ENCODE measurements around the gene F2RL1.
"Not testable (repeated sequence)": the region's sequence is repeated elsewhere in the genome, so short reads cannot be mapped to it uniquely, and the experiment has no call there.

F2RL1 gene, protein sequence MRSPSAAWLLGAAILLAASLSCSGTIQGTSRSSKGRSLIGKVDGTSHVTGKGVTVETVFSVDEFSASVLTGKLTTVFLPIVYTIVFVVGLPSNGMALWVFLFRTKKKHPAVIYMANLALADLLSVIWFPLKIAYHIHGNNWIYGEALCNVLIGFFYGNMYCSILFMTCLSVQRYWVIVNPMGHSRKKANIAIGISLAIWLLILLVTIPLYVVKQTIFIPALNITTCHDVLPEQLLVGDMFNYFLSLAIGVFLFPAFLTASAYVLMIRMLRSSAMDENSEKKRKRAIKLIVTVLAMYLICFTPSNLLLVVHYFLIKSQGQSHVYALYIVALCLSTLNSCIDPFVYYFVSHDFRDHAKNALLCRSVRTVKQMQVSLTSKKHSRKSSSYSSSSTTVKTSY

DNA sequence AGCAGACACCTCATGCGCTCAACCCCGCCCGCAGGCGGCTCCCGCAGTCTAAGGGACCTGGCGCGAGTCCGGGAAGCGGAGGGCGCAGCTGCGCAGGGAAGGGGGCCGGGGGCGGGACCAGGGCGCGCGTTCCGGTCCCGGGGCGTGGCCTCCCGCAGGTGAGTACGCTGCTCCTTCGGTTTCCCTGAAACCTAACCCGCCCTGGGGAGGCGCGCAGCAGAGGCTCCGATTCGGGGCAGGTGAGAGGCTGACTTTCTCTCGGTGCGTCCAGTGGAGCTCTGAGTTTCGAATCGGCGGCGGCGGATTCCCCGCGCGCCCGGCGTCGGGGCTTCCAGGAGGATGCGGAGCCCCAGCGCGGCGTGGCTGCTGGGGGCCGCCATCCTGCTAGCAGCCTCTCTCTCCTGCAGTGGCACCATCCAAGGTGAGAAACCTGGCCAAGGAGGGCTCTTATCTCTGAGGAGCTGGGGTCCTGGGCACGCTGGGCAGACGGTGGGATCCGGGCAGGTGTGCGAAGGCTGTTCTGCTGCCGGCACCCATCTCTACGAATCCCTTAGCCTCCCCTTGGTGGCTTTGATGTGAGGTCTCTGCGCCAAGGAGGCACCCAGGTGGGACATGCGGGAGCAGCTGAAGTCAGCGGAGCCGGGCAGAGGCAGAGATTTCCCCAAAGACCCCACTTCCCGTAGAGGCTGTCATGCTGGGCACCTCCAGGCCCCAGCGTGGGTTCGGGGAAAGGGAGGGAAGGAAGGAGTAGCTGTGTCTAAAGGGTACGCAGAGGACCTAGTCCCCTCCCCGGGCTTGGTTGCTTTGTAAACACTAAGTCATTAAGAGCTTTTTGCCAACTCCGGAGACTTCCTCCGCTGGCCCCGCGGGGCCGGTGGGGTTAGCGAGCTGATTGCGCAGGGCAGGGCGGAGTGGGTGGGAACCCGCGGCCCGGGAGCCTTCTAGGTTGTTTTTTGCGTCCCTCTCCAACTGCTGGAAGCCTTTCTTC lies at the start of gene F2RL1:
Gene F2RL1, plus strand, starts transcription at position 187 of the 988 bp plus-strand sequence. Its CDS starts 153 bp downstream, at position 340.
- peak; percentile 63 for DNase-seq

DNA sequence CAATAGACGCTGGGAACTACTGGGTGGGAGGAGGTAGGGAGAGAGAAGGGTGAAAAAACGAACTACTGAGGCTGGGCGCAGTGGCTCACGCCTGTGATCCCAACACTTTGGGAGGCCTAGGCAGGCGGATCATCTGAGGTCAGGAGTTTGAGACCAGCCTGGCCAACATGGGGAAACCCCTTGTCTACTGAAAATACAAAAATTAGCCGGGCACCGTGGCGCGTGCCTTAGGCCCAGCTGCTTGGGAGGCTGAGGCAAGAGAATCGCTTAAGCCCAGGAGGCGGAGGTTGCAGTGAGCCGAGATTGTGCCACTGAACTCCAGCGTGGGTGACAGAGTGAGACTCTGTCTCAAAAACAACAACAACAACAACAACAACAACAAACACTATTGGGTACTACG lies 47.8 kb upstream of the F2RL1 start:
- not testable (repeated sequence) for DNase-seq

DNA sequence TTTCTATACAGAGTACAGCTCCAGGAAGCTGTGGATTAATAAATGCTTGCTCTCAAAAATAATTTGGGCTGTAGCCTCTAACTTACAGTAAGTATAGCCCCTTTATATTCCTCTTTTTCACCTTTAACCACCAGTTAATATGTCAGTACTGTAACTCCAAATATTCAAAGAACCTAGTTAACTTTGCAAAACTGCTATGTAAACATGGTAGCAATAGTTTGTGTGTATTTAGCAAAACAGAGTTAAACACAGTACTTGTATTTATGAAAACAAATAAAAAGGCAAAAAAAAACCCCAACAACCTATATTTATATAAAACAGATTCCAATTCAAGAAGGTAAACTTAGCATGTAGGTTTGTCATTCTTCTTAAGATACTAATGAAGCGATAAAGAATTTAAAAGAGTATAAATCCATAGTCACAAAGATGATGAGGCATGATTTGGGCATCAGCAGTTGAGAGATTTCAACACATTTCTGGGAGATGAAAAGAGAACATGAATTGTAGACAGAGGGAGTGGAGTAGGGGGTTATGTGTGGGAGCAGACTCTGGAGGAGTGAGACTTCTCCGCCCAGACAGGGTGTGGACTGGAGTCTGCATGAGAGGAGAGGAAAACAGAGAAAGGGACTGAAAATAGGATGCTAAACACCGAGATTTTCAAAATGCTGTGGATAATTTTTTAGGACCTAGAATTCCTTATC lies 47.0 kb upstream of the F2RL1 start:
- DNase-seq: no peak

DNA sequence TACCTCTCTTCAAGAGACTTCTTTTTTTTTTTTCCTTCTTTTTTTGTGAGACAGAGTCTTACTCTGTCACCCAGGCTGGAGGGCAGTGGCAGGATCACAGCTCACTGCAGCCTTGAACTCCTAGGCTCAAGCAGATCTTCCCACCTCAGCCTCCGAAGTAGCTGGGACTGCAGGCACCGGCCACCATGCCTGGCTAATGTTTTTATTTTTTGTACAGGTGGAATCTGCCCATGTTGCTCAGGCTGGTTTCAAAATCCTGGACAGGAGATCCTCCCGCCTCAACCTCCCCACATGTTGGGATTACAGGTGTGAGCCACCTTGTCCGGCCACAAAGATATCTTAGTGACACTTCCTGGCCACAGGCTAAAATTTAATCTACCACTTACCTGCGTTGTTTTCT lies 42.9 kb upstream of the F2RL1 start:
- DNase-seq: no peak

DNA sequence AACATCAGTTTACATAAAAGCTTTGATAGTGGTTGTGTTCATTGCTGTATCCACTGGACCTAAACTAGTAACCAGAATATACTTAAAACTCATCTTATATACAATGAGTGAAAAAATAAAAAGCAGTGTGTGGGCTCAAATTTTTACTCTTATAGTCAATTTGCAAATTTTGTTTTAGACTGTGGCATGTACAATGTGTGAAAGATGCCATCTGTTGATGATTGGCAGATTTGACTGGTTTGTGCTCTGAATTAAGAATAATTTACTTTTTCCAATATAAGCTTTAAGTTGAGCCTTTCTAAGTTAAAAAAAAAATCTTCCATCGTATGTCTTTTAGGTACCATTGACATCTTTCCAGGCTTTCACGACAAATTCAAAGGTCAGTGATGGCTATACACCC lies 42.4 kb upstream of the F2RL1 start:
- DNase-seq: no peak

DNA sequence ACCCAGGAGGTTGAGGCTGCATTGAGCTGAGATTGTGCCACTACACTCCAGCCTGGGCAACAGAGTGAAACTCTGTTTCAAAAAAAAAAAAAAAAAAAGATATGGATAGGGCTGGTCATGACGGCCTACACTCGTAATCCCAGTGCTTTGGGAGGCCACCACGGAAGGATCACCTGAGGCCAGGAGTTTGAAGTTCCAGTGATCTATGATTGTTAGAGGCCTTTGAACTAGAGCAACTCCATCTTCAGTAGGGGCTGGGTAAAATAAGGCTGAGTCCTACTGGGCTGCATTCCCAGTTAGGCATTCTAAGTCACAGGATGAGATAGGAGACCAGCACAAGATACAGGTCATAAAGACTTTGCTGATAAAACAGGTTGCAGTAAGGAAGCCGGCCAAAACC lies 38.2 kb upstream of the F2RL1 start:
- DNase-seq: not testable (repeated sequence)

DNA sequence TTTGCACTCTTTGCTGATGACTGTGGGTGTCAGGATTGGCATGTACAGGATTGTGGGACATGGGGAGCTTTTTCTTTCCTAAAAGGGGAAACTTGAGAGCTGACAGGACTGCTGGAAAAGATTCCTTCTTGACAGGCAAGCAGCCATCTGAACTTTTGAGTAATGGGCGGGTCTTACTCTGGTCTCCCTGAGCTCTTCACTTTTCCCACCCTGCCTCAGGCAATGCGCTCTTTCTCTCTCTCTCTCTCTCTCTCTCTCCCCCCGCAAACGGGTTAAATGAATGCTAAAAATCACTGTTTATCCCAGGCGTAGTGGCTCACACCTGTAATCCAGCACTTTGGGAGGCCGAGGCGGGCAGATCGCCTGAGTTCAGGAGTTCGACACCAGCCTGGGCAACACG lies 37.1 kb upstream of the F2RL1 start:
- DNase-seq: no peak

DNA sequence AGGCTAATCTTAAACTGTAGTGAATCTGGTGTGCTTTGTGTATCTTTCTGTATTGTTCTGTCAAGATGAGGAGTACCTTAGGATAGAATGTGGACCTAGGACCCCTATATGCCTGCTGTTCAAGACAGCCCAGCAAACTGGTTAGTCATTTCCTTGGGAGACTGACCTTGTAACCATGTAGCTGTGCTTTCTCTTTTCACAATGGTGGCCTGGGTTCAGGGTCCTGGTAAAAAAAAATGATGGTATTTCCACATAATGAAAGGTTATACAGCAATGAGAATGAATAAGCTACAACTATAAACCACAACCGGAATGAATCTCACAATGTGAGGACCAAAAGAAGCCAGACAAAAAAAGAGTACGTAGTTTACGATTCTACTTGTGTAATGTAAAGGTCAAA lies 36.4 kb upstream of the F2RL1 start:
- DNase-seq: no peak

DNA sequence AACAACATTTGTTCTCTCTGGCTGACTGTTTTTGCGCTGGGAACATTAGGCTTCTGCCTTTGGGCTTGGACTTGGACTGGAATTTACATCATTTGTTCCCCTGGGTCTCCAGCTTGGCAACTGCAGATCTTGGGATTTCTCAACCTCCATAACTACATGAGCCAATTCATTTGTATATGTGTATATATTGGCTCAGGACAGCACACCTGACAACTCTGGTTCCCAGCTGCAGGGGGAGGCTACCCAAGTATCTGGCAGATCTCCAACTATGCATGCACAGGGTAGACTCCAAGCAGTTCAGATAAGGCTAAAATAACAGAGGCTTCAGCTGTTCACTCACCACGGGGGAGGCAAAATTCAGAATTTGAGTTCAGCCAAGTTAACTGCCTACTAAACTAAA lies 31.6 kb upstream of the F2RL1 start:
- DNase-seq: no peak

DNA sequence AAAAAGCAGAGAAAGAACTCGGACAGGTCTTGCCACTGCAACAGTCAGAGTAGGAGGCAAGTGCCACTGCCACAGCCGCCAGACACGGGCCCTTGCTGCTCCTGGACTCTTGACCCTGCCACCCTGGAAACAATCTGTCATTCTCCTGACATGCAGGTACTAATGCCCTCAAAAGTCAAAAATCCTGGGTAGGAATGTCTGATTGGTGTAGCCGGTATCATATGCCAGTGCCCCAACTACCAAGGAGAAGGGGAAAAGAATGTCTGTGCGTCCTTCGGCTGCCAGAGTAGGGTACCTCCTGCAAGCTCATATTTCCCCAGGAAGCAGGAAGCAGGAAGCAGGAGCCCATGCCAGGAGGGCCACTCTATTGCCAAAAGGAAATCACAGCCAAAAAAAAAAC lies 30.5 kb upstream of the F2RL1 start:
- DNase-seq: no peak

DNA sequence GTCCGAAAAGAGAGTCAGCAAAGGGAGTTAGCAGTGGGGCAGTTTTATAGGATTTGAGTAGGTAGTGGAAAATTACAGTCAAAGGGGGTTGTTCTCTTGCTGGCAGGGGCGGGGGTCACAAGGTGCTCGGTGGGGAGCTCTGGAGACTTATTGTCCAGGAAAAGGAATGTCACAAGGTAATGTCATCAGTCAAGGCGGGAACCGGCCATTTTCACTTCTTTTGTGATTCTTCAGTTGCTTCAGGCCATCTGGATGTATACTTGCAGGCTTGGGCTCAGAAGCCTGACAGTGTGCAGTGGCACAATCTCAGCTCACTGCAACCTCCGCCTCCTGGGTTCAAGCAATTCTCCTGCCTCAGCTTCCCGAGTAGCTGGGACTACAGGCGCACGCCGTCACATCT lies 29.6 kb upstream of the F2RL1 start:
- not testable (repeated sequence) for DNase-seq

DNA sequence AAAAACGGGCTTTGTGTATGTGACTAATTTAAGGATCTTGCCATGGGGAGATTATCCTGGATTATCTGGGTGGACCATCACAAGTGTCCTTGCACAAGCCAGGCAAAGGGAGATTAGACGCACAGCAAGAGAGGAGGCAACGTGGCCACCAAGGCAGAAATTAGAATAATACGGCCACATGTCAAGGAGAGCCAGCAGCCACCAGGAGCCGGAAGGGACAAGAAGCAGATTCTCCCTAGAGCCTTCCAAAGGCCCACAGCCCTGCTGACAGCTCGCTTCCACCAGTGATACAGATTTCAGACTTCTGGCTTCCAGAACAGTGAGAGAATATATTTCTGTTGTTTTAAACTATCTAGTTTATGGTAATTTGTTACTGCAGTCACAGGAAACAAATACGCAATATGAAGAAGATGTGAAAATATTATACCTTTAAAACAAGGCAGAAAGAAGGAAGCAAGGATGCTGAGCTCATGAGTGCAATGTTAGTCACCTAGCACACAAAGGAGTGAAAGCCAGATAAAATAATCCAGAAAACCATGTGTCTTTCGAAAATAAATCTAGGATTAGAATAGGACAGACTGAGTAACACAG lies 28.7 kb upstream of the F2RL1 start:
- no peak for DNase-seq

DNA sequence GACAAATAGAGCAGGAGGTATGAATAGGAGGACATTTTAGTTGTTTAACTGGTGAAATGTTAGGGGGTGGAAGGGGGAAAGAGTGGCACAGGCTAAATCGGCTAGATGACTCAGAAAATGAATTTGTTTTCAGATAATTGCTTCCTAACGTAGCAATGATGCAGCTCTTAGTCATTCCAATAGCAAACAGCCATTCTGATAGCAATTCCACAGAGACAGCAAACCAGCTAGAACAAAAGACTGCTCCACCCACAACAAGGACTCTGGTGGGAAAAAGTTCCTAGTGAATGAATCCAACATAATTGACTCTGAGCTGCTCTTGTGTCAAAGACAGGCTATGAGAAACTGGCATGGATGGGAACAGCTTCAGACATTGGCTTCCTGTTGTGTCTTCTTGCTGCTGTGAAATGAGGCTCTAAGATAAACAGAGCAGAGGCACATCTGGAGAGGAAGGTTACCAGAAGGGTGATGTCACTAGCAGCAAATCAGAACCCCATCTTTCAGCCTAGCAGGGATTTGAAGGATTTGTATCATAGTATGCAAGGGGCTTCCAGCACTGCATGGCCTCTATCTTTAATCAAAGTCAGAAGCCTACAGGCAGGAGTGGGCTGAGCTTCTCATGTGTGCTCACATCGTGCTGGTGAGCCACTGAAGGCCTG lies 28.1 kb upstream of the F2RL1 start:
- no peak for DNase-seq

DNA sequence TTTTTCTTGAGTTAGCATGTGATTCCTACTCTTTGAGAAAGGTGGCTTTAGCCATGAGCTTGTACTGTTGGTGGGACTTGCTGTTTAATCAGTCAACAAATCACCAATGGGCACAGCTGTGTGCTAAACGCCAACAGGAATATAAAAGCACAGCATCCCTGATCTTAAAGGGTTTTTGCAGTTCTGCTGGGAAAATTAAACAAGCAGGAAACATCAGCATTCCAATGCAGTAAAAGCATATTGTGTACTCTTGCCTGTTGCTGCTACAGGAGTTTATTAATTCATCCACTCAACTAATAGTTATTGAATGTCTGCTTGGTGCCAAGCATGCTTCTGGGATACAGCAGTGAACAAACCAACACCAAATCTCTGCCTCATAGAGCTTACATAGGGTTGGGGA lies 27.4 kb upstream of the F2RL1 start:
- DNase-seq: no peak

DNA sequence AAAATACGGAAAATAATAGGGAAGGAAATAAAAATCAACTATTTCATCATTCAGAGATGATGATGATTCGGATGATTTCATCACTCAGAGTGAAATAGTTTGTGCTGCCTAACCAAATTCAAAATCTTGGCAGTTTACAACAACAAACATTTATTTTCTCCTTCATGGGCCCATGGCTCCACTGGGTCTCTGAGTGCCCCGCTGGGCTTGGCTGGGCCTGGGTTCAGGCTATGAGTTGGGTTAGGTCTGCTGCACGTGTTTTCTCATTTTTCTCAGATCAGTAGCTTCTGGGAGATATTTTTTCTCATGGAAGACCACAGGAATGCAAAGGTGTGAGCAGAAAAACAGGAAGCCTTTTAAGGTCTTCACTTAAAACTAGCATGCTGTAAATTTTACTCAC lies 24.0 kb upstream of the F2RL1 start:
- no peak for DNase-seq

DNA sequence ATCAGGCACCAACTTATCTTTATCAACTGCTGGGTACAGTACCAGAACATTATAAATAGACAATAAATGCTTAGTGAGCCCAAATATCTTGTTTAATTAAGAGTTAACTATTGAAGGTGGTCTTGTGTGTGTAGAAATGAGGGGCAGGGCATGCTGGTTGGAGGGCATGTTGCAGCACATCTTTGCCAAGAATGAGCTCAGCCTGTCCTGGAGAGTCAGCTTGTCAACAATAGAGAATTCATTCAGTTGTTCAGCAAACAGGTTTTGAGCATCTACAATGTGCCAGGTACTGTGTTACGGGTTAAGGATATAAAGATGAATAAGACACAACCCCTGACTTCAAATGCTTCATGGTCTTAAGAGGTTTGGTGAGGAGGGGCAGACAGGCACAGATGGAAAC lies 19.2 kb upstream of the F2RL1 start:
- no peak for DNase-seq

DNA sequence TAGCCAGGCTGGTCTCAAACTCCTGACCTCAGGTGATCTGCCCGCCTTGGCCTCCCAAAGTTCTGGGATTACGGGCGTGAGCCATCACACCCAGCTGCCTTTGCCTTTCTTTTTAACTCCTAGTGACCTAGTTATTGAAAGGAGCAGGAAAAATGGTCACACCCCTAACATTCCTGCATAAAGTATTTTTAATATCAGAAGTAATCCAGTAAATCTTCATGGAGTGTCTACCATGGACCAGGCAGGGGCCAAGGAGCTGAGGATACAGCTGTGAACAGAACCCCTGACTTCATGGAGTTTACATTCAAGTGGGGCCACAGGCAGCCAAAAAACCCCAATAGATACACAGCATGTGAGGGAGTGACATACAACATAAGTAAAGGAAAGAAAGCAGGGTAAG lies 18.3 kb upstream of the F2RL1 start:
- DNase-seq: no peak

DNA sequence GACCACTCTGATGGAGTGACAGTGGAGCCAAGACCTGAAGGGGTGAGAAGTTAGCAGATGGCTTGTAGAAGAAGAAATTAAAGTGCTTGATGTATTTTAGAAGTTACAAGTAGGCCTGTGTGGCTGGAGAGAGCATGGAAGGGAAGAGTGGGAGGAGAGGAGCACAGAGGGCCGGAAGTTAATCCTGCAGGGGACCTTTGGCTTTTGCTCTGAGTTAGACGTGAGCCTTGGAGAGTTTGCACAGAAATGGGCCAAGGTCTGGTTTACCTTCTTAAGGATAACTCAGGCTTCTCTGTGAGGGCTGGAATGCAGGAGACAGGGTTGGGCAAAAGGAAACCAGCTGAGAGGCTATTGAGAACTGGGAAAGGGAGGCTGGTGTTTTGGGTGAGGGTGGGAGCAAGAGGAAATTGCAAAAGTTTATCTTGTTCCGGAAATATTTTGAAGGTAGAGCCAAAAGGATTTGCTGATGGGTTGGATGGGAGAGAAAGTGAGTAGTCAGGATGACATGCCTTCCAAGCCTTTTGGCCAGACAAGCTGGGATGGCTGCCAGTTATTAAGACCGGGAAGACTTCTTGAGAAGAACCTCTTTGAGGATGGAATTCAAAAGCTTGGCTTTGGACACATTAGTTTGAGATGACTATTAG lies 17.5 kb upstream of the F2RL1 start:
- no peak for DNase-seq

DNA sequence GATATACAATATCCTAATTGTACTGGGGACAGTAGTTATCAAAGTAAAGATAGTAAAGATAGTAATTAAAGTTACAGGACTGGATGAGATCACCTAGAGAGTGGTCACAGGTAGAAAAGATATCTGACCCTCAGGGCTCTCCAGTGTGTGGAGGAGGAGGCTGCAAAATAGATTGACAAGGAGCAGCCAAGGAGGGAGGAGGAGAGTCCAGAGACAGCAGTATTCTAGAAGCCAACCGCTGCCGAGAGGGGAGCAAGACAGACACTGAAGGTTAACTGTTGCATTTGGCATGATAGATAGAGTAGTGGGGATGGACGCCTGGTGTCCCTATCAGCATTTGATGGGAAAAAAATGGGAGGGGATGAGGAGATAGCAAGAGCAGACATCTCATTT lies 17.0 kb upstream of the F2RL1 start:
- DNase-seq: no peak

DNA sequence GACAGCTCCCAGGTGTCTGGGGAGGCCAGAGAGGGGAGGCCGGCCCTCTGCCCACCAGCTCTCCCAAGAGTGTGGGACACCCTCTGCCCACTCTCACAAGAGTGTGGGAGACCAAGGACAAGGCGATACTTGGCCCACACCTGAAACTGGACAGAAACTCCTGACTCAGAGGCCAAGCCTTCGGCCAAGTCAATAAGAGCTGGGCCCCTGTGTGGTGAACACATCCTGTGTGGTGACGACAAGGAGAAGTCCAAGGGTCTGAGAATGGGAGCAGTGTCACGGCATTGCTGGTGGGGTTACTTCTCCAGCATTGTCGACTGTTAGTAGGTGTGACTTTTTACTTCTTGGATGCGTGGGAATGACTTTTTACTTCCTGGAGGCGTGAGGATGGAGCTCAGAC lies 14.6 kb upstream of the F2RL1 start:
- DNase-seq: no peak

DNA sequence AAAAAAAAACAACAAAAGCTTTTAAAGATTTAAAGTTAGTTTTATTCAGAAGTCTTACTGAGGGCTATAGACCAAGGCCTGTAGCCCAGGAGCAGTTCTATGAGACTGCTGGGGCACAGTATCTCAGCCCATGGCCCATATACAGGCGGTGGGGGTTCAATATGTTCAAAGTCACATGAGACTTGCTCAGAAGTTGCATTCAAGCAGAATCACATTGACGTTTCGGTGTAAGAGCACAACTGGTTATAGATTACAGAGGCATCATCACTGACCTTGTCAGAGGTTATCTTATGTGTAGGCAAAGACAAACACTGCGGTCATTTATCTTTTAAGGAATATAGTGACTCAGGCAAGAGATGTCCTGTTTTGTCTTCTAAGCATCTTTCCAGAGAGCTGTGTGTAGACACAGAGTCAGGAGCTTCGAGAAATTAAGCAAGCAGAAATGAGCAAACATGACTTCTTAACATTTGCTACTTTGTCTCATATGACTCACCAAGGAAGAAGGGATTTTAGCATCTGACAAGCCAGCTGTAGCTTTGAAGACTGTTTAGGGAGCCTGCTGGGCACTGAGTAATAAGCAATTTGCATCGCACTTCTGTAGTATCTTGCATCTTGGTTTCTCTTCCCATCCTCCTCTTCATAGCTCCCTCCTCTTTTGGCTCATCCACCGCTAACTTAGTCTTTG lies 12.9 kb upstream of the F2RL1 start:
- DNase-seq: no peak
